Measurements from ENCODE around the gene NRXN2.

GRCh38 chr11:64698427-64698826 lies 24.6 kb downstream of the NRXN2 start:
- TF ChIP-seq ATF6 (CRISPR knock-in tag; conservative IDR thresholded peaks at IDR 0.05): no peak
- no peak for TF ChIP-seq WIZ (CRISPR knock-in tag; IDR thresholded peaks at IDR 0.05)
- TF ChIP-seq ZBTB40 (IDR thresholded peaks at IDR 0.05): no peak
- TF ChIP-seq ZBTB40 (CRISPR knock-in tag; IDR thresholded peaks at IDR 0.05): no peak
- TF ChIP-seq ELF1 (CRISPR knock-in tag; IDR thresholded peaks at IDR 0.05): no peak
- TF ChIP-seq RFX3 (CRISPR knock-in tag; IDR thresholded peaks at IDR 0.05): no peak
- TF ChIP-seq CTCF (CRISPR knock-in tag; IDR thresholded peaks at IDR 0.05): no peak
- TF ChIP-seq JUNB (CRISPR knock-in tag; IDR thresholded peaks at IDR 0.05; ENCODE audit: borderline replicate concordance): no peak
- TF ChIP-seq POLR2AphosphoS5 (IDR thresholded peaks at IDR 0.05; ENCODE audit: low read depth, low read length): no peak
- no peak for TF ChIP-seq FOXJ3 (CRISPR knock-in tag; IDR thresholded peaks at IDR 0.05; ENCODE audit: borderline replicate concordance)
- no peak for TF ChIP-seq ZNF292 (CRISPR knock-in tag; IDR thresholded peaks at IDR 0.05; ENCODE audit: borderline replicate concordance, low read depth)
- TF ChIP-seq ZNF20 (CRISPR knock-in tag; IDR thresholded peaks at IDR 0.05): no peak
- TF ChIP-seq ZSCAN22 (CRISPR knock-in tag; IDR thresholded peaks at IDR 0.05): no peak
- no peak for TF ChIP-seq FOXA3 (CRISPR knock-in tag; IDR thresholded peaks at IDR 0.05)
- no peak for TF ChIP-seq ZNF768 (CRISPR knock-in tag; IDR thresholded peaks at IDR 0.05)
